Skeletal muscle tissue (tissue), 5 donors: Measurements from ENCODE around the gene DNM1L. TPM values are rescaled to one million over a fixed set of nuclear protein-coding genes. Genes with fewer than 3 reads are reported as not detected.

Experiments
- H3K27ac ChIP-seq: one replicate; pipeline ENCODE4 v1.7.0; 2013; ENCODE audit warnings: mild to moderate bottlenecking, low read depth, low read length, inconsistent platforms
- H3K27me3 ChIP-seq, 3 donors: one replicate each; pipeline ENCODE4 v1.7.0; 2013; ENCODE audit warnings: low read length in 3 of 3; ENCODE audit not compliant: control insufficient read depth in 3 of 3, insufficient read depth in 3 of 3
- H3K36me3 ChIP-seq, 3 donors: one replicate each; pipeline ENCODE4 v1.7.0; 2013; ENCODE audit warnings: low read length in 3 of 3; ENCODE audit not compliant: control insufficient read depth in 3 of 3, insufficient read depth in 3 of 3
- H3K4me1 ChIP-seq, 3 donors: one replicate each; pipeline ENCODE4 v1.7.0; 2013; ENCODE audit warnings: low read length in 3 of 3, mild to moderate bottlenecking in 3 of 3; ENCODE audit not compliant: control insufficient read depth in 3 of 3, insufficient read depth in 3 of 3
- H3K4me3 ChIP-seq, 3 donors: one replicate each; pipeline ENCODE4 v1.7.0; 2013; ENCODE audit warnings: low read length in 3 of 3
- H3K9ac ChIP-seq, 3 donors: one replicate each; pipeline ENCODE4 v1.7.0; 2013; ENCODE audit warnings: low read length in 3 of 3, mild to moderate bottlenecking in 3 of 3, moderate library complexity in 2 of 3, low read depth in 1 of 3
- H3K9me3 ChIP-seq, 3 donors: one replicate each; pipeline ENCODE4 v1.7.0; 2013; ENCODE audit warnings: low read length in 3 of 3; ENCODE audit not compliant: control insufficient read depth in 3 of 3
- small RNA-seq: library from RNA; depleted of rRNA; stranded (forward); fragments of <200 nt; gene quantifications from one replicate; pipeline ENCODE3, GENCODE V24; 2014
- total RNA-seq: library from RNA; depleted of rRNA; stranded (reverse); fragments of >200 nt; gene quantifications from one replicate; pipeline ENCODE4 v1.2.3, GENCODE V29; 2014
- donor health status: Osteomylitis.

DNM1L gene
- total RNA-seq, 1 donor from 2014 or later, result 60.0 TPM

DNA sequence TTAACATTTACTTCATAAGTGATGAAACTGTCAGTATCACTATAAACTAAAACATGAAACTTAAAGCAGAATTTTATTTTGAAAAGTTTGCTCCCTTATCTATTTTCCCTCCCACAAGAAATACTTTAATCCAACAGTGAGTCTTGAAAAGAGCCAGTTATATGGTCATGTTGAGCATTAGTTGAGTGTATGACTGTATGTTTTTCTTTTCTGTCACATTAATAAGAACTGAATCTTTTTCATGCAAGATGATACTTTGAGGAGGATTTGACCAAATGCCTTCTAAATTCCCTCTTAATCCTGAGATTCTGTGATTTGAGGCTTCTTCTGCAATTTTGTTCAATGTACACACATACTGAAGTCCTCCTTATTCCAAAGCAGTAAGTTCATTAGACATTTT lies 110.3 kb downstream of the DNM1L start:
- Histone ChIP-seq H3K9ac (no peak overlapping the region), H3K27ac (no peak overlapping the region), H3K36me3 (no peaks in the 10 kb centered on the region), H3K9me3 (no peaks in the 10 kb centered on the region), H3K27me3 (no peaks in the 10 kb centered on the region), H3K4me3 (no peak overlapping the region), H3K4me1 (no peaks in the 10 kb centered on the region)

DNA sequence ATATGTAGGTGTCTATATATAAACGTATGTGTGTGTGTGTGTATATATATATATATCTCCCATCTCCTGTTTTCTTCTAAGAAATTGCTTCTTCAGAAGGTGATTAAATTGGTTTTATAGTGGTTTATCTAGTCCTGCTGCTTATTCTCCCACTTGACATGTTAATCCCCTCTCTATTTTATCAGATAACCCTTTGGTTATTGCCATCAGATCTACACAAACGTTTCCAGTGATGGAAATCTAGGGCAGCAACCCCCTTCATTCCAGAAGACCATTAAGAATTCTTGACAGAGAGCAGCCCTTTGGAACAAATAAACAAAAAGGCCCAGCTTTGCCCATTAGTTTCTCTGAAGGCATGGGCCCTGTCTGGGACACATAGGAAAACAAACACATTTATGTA lies 110.8 kb downstream of the DNM1L start:
- Histone ChIP-seq H3K27ac (no peak overlapping the region), H3K4me3 (no peak overlapping the region), H3K4me1 (no peaks in the 10 kb centered on the region), H3K9me3 (no peaks in the 10 kb centered on the region), H3K27me3 (no peaks in the 10 kb centered on the region), H3K36me3 (no peaks in the 10 kb centered on the region), H3K9ac (no peak overlapping the region)

DNA sequence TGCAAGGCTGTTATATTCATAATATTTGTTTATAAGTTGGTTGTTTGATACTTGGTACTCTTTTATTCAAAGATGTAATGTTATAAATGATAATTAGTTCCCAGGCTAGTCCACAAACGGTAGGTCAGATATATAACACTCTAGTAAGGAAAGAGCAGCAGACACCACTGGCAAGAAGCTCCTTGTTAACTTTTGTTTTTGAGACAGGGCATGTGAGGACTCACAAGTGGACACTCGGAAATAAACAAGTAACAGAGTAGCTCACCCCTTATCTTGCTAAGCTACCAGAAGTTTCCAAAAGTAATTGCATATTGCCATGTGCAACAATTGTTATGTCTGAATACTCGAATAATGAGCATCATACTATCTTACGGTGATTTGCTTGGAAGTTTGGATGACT lies 115.2 kb downstream of the DNM1L start:
- Histone ChIP-seq H3K4me3 (no peak overlapping the region), H3K9ac (no peak overlapping the region), H3K4me1 (no peaks in the 10 kb centered on the region), H3K27ac (no peak overlapping the region), H3K27me3 (no peaks in the 10 kb centered on the region), H3K36me3 (no peaks in the 10 kb centered on the region), H3K9me3 (no peaks in the 10 kb centered on the region)

Small RNA genes lying within 50 kb of the gene (small RNA-seq; reads per million reads assigned to genes)
- not detected for gene RF00019

Other genes starting within 250 kb of the DNM1L start
- 31.3 TPM for gene YARS2, start 76.6 kb downstream of the DNM1L start, total RNA-seq
- gene PKP2, start 217.5 kb downstream of the DNM1L start, total RNA-seq, result 5.2 TPM